OCI-LY3 (cell line): ENCODE measurements around the gene SHROOM4.

Experiments used
- H2AFZ ChIP-seq: fragments of 200-600, 300-600 bp; shearing (Covaris generic); 2 replicates; pipeline ENCODE4 v1.6.0; 2014; ENCODE audit warnings: antibody characterized with exemption, low read depth, low read length
- H3K27ac ChIP-seq: fragments of 200-600, 300-600 bp; sonication (generic); 2 replicates; pipeline ENCODE4 v1.5.1; 2014; ENCODE audit warnings: mild to moderate bottlenecking, low read length, moderate library complexity, mixed read lengths
- H3K27me3 ChIP-seq: fragments of 200-600, 300-600 bp; sonication (generic); 2 replicates; pipeline ENCODE4 v1.6.1; 2014; ENCODE audit warnings: low read depth, low read length, mixed read lengths
- H3K36me3 ChIP-seq: fragments of 200-600, 300-600 bp; sonication (generic); replicated peaks from 2 replicates; pipeline ENCODE3; 2014; ENCODE audit warnings: low read depth, low read length, mixed read lengths
- H3K4me1 ChIP-seq: fragments of 300-600, 200-600 bp; sonication (generic); 2 replicates; pipeline ENCODE4 v1.6.1; 2014; ENCODE audit warnings: low read length, mixed read lengths
- H3K4me2 ChIP-seq: fragments of 200-600, 300-600 bp; sonication (generic); 2 replicates; pipeline ENCODE4 v1.6.1; 2014; ENCODE audit warnings: low read length, mixed read lengths
- H3K4me3 ChIP-seq: fragments of 300-600, 200-600 bp; sonication (generic); 2 replicates; pipeline ENCODE4 v1.5.1; 2014; ENCODE audit warnings: antibody characterized with exemption, mild to moderate bottlenecking, low read length, moderate library complexity
- H3K79me2 ChIP-seq: fragments of 300-600, 200-600 bp; shearing (Covaris generic); 2 replicates; pipeline ENCODE4 v1.6.1; 2014; ENCODE audit warnings: mild to moderate bottlenecking, low read length, mixed read lengths
- H3K9ac ChIP-seq: fragments of 300-600, 200-600 bp; shearing (Covaris generic); 2 replicates; pipeline ENCODE4 v1.6.0; 2014; ENCODE audit warnings: mild to moderate bottlenecking, low read length, moderate library complexity
- H3K9me3 ChIP-seq: fragments of 200-600, 300-600 bp; shearing (Covaris generic); 2 replicates; pipeline ENCODE4 v1.6.1; 2014; ENCODE audit warnings: low read length, mixed read lengths; ENCODE audit not compliant: insufficient read depth
- H4K20me1 ChIP-seq: fragments of 200-600, 300-600 bp; sonication (generic); 2 replicates; pipeline ENCODE4 v1.6.1; 2016; ENCODE audit warnings: low read length, mixed read lengths; ENCODE audit not compliant: insufficient read depth
- CTCF ChIP-seq: fragments of 200-600, 300-600 bp; sonication (generic); IDR thresholded peaks from 2 replicates; pipeline ENCODE4 v1.5.1; 2014; ENCODE audit warnings: antibody characterized with exemption, low read length, low read depth
- EZH2phosphoT487 ChIP-seq: fragments of 200-600 bp; shearing (Covaris generic); IDR thresholded peaks from 2 replicates; pipeline ENCODE4 v1.6.1; 2018; ENCODE audit warnings: antibody characterized with exemption, mixed run types, low read depth

The SHROOM4 gene

GRCh38 chrX:50622751-50623150, 191.2 kb downstream of the SHROOM4 start:
- H4K20me1 ChIP-seq: no peaks in the 10 kb centered on the region
- no peaks in the 10 kb centered on the region for H3K27me3 ChIP-seq
- H3K36me3 ChIP-seq: no peaks in the 10 kb centered on the region
- H3K9ac ChIP-seq: no peak overlapping the region
- no peak overlapping the region for H3K4me2 ChIP-seq
- H3K4me1 ChIP-seq: no peaks in the 10 kb centered on the region
- no peaks in the 10 kb centered on the region for H3K79me2 ChIP-seq
- no peak overlapping the region for H3K27ac ChIP-seq
- no peak overlapping the region for H3K4me3 ChIP-seq
- no peak overlapping the region for H2AFZ ChIP-seq
- TF ChIP-seq EZH2phosphoT487: no peak
- TF ChIP-seq CTCF: no peak
- no peaks in the 10 kb centered on the region for H3K9me3 ChIP-seq

GRCh38 chrX:50618788-50619558, 195.0 kb downstream of the SHROOM4 start:
- Histone ChIP-seq H3K79me2 (no peaks in the 10 kb centered on the region), H4K20me1 (no peaks in the 10 kb centered on the region), H3K4me2 (no peak overlapping the region), H3K4me1 (no peaks in the 10 kb centered on the region), H3K9me3 (no peaks in the 10 kb centered on the region), H3K9ac (no peak overlapping the region), H3K27me3 (no peaks in the 10 kb centered on the region), H3K4me3 (no peak overlapping the region), H2AFZ (no peak overlapping the region), H3K36me3 (no peaks in the 10 kb centered on the region), H3K27ac (no peak overlapping the region)
- TF ChIP-seq EZH2phosphoT487 (no peak), CTCF (no peak)

- H3K79me2 ChIP-seq: no peaks in the 10 kb centered on the region
- TF ChIP-seq CTCF (no peak), EZH2phosphoT487 (no peak)
These were observed 196.8 kb downstream of the SHROOM4 start for GRCh38 chrX:50617183-50617582.

GRCh38 chrX:50615570-50616158, 198.3 kb downstream of the SHROOM4 start:
- no peak overlapping the region for H2AFZ ChIP-seq
- H4K20me1 ChIP-seq: no peaks in the 10 kb centered on the region
- no peak for TF ChIP-seq CTCF
- no peak for TF ChIP-seq EZH2phosphoT487
- no peaks in the 10 kb centered on the region for H3K4me1 ChIP-seq
- no peak overlapping the region for H3K27ac ChIP-seq
- H3K4me2 ChIP-seq: no peak overlapping the region
- H3K4me3 ChIP-seq: no peak overlapping the region
- H3K27me3 ChIP-seq: no peaks in the 10 kb centered on the region
- no peak overlapping the region for H3K9ac ChIP-seq
- H3K9me3 ChIP-seq: no peaks in the 10 kb centered on the region
- no peaks in the 10 kb centered on the region for H3K36me3 ChIP-seq
- H3K79me2 ChIP-seq: no peaks in the 10 kb centered on the region

More at GRCh38 chrX:50617183-50617582, 196.8 kb downstream of the SHROOM4 start:
- Histone ChIP-seq H3K9ac (no peak overlapping the region), H4K20me1 (no peaks in the 10 kb centered on the region), H3K4me3 (no peak overlapping the region), H3K27me3 (no peaks in the 10 kb centered on the region), H3K36me3 (no peaks in the 10 kb centered on the region), H3K9me3 (no peaks in the 10 kb centered on the region), H2AFZ (no peak overlapping the region), H3K4me1 (no peaks in the 10 kb centered on the region), H3K4me2 (no peak overlapping the region), H3K27ac (no peak overlapping the region)
